HEK293 (cell line): Measurements from ENCODE around the gene CYP2F1.

Experiments used
- CTCF ChIA-PET: fragments of 350-600 bp; formaldehyde crosslinking; extraction: SDS; loops from one replicate; lab custom pipeline; 2021; ENCODE audit warnings: antibody characterized with exemption; lab: Yijun Ruan, JAX
- POLR2A ChIA-PET: fragments of 300-600 bp; formaldehyde crosslinking; extraction: SDS; loops from one replicate; lab custom pipeline; 2020; ENCODE audit warnings: antibody characterized with exemption, inconsistent platforms; lab: Yijun Ruan, JAX
- H3K27ac ChIP-seq: fragments of 200-500 bp; sonication (Bioruptor generic); 2 replicates; pipeline ENCODE4 v1.5.1; 2014; ENCODE audit warnings: low read depth, low read length, control low read depth, inconsistent platforms; ENCODE audit errors: extremely low read depth
- H3K36me3 ChIP-seq, 2 experiments: fragments of 200-500 bp in 1 of 2; sonication (Bioruptor generic) in 1 of 2; 1 replicate in 1 of 2; 2 replicates in 1 of 2; pipeline ENCODE4 v1.5.1; 2014 to 2017; ENCODE audit warnings: inconsistent platforms in 2 of 2, low read length in 2 of 2; ENCODE audit not compliant: control insufficient read depth in 2 of 2, insufficient read depth in 1 of 2
- H3K4me1 ChIP-seq: fragments of 200-500 bp; sonication (Bioruptor generic); 2 replicates; pipeline ENCODE4 v1.5.1; 2014; ENCODE audit warnings: mild to moderate bottlenecking, low read length, inconsistent platforms; ENCODE audit not compliant: control insufficient read depth, insufficient read depth
- H3K4me3 ChIP-seq: 2 replicates; pipeline ENCODE4 v1.5.1; 2011; ENCODE audit warnings: low read depth, mild to moderate bottlenecking, control low read depth, low read length, moderate library complexity
- H3K9me3 ChIP-seq: fragments of 200-500 bp; sonication (Bioruptor generic); 2 replicates; pipeline ENCODE4 v1.5.1; 2014; ENCODE audit warnings: low read depth, low read length, inconsistent platforms; ENCODE audit not compliant: control insufficient read depth, insufficient read depth
- KLF1 ChIP-seq: fragments of 450-650 bp; formaldehyde crosslinking; IDR thresholded peaks from 2 replicates; pipeline ENCODE4 v1.5.1; 2016; ENCODE audit warnings: missing biosample characterization, missing genetic modification characterization
- KLF17 ChIP-seq: fragments of 450-650 bp; formaldehyde crosslinking; IDR thresholded peaks from 2 replicates; pipeline ENCODE4 v1.5.1; 2016; ENCODE audit warnings: missing biosample characterization, missing genetic modification characterization
- SP7 ChIP-seq: fragments of 450-650 bp; formaldehyde crosslinking; IDR thresholded peaks from 2 replicates; pipeline ENCODE4 v1.5.1; 2016; ENCODE audit warnings: missing biosample characterization, missing genetic modification characterization
- TCF7L2 ChIP-seq: IDR thresholded peaks from 2 replicates; pipeline ENCODE4 v1.6.1; 2011; ENCODE audit warnings: low read depth, mild to moderate bottlenecking, inconsistent platforms, low read length, moderate library complexity, borderline replicate concordance
- WT1 ChIP-seq: fragments of 450-650 bp; formaldehyde crosslinking; IDR thresholded peaks from 2 replicates; pipeline ENCODE4 v1.5.1; 2016; ENCODE audit warnings: missing biosample characterization, missing genetic modification characterization
- ZBTB17 ChIP-seq: fragments of 450-650 bp; formaldehyde crosslinking; IDR thresholded peaks from 2 replicates; pipeline ENCODE4 v1.5.1; 2016; ENCODE audit warnings: missing biosample characterization, missing genetic modification characterization
- ZNF398 ChIP-seq: fragments of 450-650 bp; formaldehyde crosslinking; IDR thresholded peaks from 2 replicates; pipeline ENCODE4 v1.5.1; 2017; ENCODE audit warnings: missing biosample characterization, missing genetic modification characterization
- ZNF433 ChIP-seq: fragments of 450-650 bp; formaldehyde crosslinking; IDR thresholded peaks from 2 replicates; pipeline ENCODE4 v1.5.1; 2016; ENCODE audit warnings: missing biosample characterization, missing genetic modification characterization, low read depth
- ZNF571 ChIP-seq: fragments of 450-650 bp; formaldehyde crosslinking; IDR thresholded peaks from 2 replicates; pipeline ENCODE4 v1.5.0; 2017; ENCODE audit warnings: missing biosample characterization, missing genetic modification characterization
- ZNF585B ChIP-seq: fragments of 450-650 bp; formaldehyde crosslinking; IDR thresholded peaks from 2 replicates; pipeline ENCODE4 v1.5.1; 2016; ENCODE audit warnings: missing biosample characterization, missing genetic modification characterization
- TF ChIP-seq, protein P1 (sequence below): fragments of 450-650 bp; IDR thresholded peaks from 2 replicates; pipeline ENCODE4 v1.5.1; 2018; ENCODE audit warnings: missing biosample characterization, missing genetic modification characterization

CYP2F1 gene

GRCh38 chr19:41172297-41173164 is 58.3 kb downstream of the CYP2F1 start (continued):
- TF ChIP-seq ZNF585B, result no peak

GRCh38 chr19:41174297-41174928 is 60.2 kb downstream of the CYP2F1 start:
- H3K4me3 ChIP-seq, result no peak overlapping the region
- no peaks in the 10 kb centered on the region for H3K36me3 ChIP-seq
- no peak for TF ChIP-seq KLF1 (tag by site-specific recombination)
- TF ChIP-seq, protein P1, sequence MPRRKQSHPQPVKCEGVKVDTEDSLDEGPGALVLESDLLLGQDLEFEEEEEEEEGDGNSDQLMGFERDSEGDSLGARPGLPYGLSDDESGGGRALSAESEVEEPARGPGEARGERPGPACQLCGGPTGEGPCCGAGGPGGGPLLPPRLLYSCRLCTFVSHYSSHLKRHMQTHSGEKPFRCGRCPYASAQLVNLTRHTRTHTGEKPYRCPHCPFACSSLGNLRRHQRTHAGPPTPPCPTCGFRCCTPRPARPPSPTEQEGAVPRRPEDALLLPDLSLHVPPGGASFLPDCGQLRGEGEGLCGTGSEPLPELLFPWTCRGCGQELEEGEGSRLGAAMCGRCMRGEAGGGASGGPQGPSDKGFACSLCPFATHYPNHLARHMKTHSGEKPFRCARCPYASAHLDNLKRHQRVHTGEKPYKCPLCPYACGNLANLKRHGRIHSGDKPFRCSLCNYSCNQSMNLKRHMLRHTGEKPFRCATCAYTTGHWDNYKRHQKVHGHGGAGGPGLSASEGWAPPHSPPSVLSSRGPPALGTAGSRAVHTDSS (tag by site-specific recombination), result peak; percentile 74
- peaks cover 6% of the 10 kb centered on the region for H3K4me1 ChIP-seq
- CTCF ChIA-PET, result interaction anchor here (0.8 to 1.5 kb wide), 4 partner anchors 13 to 368 kb away, joined by 3 to 4 read pairs (median 3); no protein-coding TSS in a partner anchor
- POLR2A ChIA-PET, result no interaction called here
- no peak overlapping the region for H3K27ac ChIP-seq
- no peaks in the 10 kb centered on the region for H3K9me3 ChIP-seq

- H3K27ac ChIP-seq, result no peak overlapping the region
- no peaks in the 10 kb centered on the region for H3K9me3 ChIP-seq
- CTCF ChIA-PET, result interaction anchor here (0.6 to 1.3 kb wide), 6 partner anchors 21 to 1248 kb away, joined by 3 to 6 read pairs (median 4); no protein-coding TSS in a partner anchor
- TF ChIP-seq TCF7L2 (peak; percentile 84), ZNF571 (tag by site-specific recombination) (no peak), KLF17 (tag by site-specific recombination) (peak; percentile 48; the same call in 1 of the 2 replicates), ZBTB17 (tag by site-specific recombination) (peak; percentile 78), ZNF433 (tag by site-specific recombination) (no peak), WT1 (tag by site-specific recombination) (no peak), SP7 (tag by site-specific recombination) (0 out of 2 replicates have a peak, but pooled peaks have one; percentile 14), ZNF398 (tag by site-specific recombination) (peak; percentile 67), KLF1 (tag by site-specific recombination) (0 out of 2 replicates have a peak, but pooled peaks have one; percentile 37)
- POLR2A ChIA-PET, result no interaction called here
- no peak overlapping the region for H3K4me3 ChIP-seq
- no peaks in the 10 kb centered on the region for H3K36me3 ChIP-seq
- H3K4me1 ChIP-seq, result peaks cover 5% of the 10 kb centered on the region
Observed at GRCh38 chr19:41175801-41176777, 61.9 kb downstream of the CYP2F1 start.
